Muscle of back (tissue), 11 donors: Measurements from ENCODE around the gene BCOR. TPM values are rescaled to one million over a fixed set of nuclear protein-coding genes. Genes with fewer than 3 reads are reported as not detected.
A peak's percentile ranks its signal among the peaks of the same experiment; 100 is the strongest.

ENCODE experiments used
- DNase-seq, 3 donors: peaks; one replicate each; pipeline versions ENCODE4 v3.0.0 to v3.0.0-alpha.2; 2013
- polyA plus RNA-seq, 10 donors: library from polyadenylated mRNA; unstranded; fragments of 120-200 nt; gene quantifications; one replicate each; pipeline ENCODE4 v1.2.1, GENCODE V29; 2013; ENCODE audit not compliant: insufficient read length in 10 of 10

BCOR gene
- polyA plus RNA-seq, 10 donors, result 19.5 to 31.6 (median 24.0) TPM

- DNase-seq, result no peak
Measured at GRCh38 chrX:40031911-40032310, 65.8 kb downstream of the BCOR start.

- DNase-seq, result no peak
Measured at GRCh38 chrX:40030205-40030604, 67.6 kb downstream of the BCOR start.

DNA sequence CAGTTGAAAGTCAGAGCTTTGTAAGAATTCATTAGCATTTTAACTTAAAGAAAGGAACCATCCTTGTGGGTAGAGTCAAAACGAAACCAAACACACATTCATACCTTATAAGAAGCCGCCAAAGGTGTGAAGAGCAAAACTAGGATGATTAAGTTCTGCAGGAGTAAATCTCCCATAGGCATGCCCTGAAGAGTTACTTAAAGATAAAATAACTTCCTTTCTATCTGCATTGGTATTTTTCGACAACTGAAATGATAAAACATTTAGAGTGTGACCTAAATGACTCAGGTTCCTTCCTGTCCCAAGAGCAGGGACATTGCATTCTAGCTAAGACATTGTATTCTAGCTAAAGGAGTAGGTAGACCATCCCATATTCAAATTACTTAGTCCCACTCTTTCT lies 75.3 kb downstream of the BCOR start:
- no peak for DNase-seq

DNA sequence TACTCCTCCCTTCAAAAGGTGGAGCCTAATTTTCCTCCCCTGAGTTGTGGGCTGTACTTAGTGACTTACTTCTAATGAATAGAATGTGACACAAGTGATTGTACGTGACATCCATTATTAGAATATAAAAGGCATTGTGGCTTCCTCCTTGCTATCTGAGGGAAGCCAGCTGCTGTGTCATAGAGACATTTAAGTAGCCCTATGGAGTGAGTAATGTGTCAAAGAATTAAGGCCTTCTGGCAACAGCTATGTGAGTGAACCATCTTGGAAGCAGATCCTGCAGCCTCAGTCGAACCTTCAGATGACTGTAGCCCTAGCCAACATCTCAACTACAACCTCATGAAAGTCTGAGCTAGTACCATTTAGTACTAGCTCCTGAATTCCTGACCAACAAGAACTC lies 76.1 kb downstream of the BCOR start:
- no peak for DNase-seq

- DNase-seq, result no peak
Measured at GRCh38 chrX:40019541-40019940, 78.2 kb downstream of the BCOR start.

GRCh38 chrX:40018041-40018440 lies 79.7 kb downstream of the BCOR start:
- no peak for DNase-seq

GRCh38 chrX:40016749-40017148 lies 81.0 kb downstream of the BCOR start:
- no peak for DNase-seq

DNA sequence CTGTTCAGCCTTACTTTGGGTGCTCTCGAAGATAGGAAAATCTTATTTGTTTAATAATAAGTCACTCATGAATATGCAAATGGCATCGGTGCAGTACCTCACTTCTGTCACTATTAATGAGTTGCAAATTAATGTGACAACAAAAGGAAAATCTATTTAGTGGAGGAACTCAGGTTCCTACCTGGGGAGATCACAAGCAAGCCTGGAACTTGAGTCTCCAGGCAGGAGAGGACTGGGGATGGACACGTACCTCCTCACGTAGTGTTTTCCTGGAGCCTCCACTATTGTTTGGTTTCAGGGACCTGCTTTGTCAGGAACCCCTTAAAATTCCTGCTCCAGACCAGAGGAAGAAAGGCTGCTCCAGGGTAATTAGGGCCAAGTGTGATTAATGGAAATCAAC lies 82.1 kb downstream of the BCOR start:
- no peak for DNase-seq

DNA sequence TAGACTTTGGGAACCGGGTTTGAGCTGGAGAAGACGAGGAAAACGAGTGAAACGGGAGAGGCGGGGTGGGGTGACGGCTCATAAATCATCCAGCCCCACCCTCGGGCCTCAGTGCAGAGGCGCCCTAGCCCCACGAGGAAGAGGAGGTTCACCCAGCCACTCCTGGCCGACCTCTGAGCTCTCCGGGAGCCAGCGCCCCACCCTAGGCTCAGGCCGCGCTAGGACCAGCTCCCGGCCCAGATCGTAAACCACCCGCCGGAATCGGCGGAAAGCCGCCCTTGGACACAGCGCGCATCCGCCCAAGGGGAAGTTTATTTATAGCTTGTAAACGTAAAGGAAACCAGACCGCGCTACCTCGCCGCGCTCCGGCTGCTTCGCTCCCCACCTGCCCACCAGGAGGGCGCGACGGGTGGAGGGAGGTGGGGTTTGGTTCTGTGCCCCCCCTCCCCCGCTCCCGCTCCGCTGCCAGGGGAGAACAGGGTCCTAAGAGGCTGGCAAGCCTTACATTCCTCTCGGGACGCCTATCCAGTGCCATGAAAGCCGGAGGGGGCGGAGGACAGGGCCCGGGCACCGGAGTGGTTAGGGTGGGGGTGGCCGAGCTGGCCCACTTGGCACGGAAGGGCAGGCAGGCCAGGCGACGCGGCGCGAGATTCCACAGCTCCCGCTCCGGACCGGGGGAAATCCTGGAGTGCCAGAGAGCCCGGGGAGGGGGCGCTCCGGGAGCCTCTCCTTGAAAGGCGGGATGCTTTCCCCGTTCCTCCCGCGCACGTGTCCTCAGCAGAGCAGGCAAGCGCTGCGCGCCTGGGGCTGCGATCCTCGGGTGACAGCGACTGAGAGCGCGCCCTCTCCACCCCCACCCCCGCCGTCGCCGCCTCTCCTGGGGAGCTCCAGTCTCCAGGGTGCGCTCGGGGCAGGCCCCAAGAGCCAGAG lies 84.2 kb downstream of the BCOR start:
- peak; percentile 50 to 87 (median 73) for DNase-seq

GRCh38 chrX:40012868-40013265 lies 84.9 kb downstream of the BCOR start:
- peak in 2 of 3 donors; percentile 43 to 76 for DNase-seq

DNA sequence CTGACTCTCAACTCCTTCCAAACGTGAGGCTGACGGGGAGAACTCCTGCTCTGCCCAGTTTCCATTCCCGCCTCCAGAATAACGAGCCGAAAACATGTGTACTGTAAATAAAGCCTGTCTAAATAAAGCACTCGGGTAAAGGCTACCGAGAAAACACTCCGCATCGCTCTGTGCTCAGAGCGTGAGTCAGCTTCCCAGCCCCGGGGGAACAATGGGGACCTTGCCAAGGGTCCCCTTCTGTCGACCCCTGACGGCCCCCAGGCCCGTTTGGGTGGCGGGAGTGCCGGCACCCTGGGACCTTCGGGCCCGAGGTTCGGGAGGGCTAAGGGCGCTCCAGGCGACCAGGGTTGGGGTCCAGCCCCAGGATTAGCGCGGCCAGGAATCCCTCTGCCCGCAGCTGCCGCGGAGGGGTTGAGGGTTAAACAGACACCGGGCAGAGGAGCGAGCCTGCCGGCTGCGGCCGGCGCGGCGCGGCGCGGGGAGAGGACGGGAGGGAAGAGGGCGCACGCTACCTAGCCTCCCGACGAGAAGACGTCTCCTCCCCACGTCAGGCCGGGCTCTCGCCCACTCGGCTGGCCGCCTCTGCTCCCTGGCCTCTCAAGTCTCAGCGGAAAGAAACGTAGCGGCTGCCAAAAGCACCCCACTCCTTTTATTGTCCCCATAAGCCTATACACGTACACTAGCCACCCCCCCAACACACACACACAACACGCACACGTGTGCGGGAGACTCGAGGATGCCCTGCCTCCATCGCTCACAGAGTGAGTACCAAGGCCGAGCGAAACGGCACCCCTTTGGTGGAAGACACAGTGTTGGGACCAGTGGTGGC lies 85.5 kb downstream of the BCOR start:
- DNase-seq, result peak in 2 of 3 donors; percentile 40 to 75

DNA sequence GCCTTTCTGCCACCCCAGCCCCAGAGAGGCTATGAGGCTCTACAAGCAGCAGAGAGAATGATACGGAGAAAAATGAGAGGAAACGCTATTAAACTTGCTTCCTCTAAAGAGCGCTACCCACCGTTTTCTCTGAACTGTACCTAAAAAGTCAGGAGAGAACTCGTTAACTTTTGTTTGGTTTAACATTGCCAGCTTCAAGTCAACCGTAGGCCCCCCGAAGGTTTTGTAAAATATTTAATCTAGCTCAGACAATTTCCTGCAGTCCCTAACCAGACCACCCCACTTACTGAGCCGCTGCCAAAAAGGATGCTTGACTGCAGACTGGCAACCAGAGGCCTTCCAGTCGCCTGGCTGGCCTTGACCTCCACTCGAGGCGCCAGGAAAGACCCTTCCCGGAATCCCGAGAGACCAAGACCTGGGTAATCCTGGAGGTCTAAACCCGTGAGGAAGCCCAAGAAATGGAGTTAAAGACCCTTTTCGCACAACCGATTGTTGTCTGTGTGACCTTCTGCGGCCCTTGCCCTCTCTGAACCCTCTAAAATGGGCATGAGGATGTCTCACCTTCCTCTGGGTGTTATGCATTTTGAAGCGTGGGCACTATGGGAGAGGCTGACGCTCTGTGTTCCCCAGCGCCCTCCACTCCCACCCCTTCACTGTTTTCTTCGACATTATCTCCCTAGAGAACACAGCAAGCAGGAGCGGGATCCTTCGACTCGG lies 86.3 kb downstream of the BCOR start:
- peak in 1 of 3 donors; percentile 3 for DNase-seq

GRCh38 chrX:40010550-40011321 lies 87.0 kb downstream of the BCOR start:
- peak in 1 of 3 donors; percentile 14 for DNase-seq

- no peak for DNase-seq
Measured at GRCh38 chrX:40009890-40010289, 87.9 kb downstream of the BCOR start.

- DNase-seq, result peak in 1 of 3 donors; percentile 77
Measured at GRCh38 chrX:40009462-40009851, 88.3 kb downstream of the BCOR start.

GRCh38 chrX:40008791-40009461 lies 88.8 kb downstream of the BCOR start:
- DNase-seq, result peak in 1 of 3 donors; percentile 77

DNA sequence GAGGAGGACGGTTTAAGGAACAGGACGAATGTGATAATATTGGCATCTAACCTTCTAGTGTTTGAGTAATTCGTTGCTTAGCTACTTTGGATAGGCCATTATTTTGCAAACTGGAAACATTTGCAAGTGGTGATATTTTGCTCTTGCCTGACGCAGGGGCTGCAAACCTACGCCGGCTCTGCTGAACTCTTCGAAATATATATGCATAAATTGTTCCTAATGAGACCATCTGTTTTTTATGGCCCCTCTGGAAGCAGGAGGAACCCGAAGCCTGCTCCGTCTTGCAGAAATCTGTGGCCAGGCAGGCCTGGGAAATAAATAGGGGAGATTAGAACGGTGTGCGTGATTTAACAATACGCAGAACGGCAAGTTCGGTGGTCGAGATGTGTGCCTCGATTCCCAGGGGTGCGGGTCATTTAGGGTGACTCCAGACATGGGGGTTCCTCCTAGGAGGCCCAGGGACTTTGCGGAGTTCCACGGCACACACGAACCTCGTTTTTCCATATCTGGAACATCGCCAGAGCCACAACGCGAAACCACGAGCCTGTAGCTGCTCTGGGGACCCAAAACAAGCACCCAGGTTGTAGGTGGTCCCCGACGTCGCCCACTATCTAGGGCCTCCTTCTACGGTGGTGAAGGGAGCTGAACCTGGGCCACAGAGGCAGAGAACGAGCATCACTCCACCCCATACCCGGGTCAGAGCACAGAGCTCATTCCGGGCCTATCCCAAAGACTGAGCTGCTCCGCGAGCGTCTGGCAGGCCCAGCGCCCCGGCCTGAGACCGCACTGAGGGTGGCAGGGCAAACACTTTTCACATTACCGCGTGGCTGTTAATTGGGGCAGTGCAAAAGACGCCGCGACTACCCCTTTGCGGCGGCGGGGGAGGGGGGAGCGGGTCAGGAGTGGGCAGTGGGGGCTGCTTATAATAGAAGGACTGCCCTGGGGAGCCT lies 89.7 kb downstream of the BCOR start:
- DNase-seq, result peak in 1 of 3 donors; percentile 83

DNA sequence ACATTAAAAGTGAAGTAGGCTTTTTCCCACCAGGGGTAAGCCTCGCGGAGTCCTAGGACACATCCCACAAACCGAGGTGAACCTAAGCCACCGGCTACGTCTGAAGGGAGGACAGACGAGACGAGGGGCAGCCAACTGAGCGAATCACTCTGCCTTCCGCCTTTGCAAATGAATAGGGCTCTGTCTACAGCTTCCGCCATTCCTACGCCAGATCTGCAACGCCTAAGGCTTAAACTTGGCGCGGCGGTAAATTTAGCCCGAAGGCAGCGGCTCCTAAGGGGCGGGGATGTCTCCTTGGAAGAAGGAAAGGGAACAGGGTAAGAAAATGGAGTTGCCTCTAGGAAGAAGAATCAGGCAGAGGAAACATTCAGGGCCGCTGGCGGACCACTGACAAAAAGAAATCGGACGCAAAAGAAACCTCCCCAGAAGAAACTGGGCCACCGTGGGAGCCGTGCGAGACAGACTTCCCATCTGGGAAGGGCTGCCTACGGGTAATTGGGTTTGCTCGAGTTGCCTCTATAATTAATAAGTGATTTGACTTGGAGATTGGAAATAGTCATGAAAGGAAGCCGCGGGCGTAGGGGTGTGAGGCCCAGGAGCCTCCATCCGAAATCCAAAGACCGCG lies 90.5 kb downstream of the BCOR start:
- DNase-seq, result peak in 1 of 3 donors; percentile 74
